ENCODE measurements around the gene GABBR2. TPM values are rescaled to one million over a fixed set of nuclear protein-coding genes. Genes with fewer than 3 reads are reported as not detected.

The GABBR2 gene
- total RNA-seq, 2 donors from 2014 or later, result 1.2 to 1.3 TPM

DNA sequence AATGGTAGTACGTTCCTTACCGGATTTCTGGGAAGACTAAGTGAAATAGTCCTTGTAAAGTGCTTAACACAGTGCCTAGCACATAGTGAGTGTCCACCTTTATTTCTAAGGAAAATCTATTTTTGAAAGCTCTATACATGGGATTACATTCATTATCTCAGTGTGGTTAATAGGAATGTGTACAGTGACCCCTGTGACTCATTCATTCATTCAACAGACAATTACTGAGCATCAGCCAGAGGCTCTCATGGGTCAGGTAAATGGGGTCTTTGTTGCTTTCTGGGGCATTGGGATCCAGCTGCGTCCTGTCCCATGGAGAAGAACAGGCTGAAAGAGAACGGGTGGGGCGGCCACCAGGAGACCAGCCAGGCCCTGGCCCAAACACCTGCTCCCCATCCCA, 227.1 kb downstream of the GABBR2 start:
- no peaks in the 10 kb centered on the region for H3K27me3 ChIP-seq (ENCODE audit: control insufficient read depth, insufficient read depth, low read length, poor library complexity, severe bottlenecking)
- TF ChIP-seq, protein P1, sequence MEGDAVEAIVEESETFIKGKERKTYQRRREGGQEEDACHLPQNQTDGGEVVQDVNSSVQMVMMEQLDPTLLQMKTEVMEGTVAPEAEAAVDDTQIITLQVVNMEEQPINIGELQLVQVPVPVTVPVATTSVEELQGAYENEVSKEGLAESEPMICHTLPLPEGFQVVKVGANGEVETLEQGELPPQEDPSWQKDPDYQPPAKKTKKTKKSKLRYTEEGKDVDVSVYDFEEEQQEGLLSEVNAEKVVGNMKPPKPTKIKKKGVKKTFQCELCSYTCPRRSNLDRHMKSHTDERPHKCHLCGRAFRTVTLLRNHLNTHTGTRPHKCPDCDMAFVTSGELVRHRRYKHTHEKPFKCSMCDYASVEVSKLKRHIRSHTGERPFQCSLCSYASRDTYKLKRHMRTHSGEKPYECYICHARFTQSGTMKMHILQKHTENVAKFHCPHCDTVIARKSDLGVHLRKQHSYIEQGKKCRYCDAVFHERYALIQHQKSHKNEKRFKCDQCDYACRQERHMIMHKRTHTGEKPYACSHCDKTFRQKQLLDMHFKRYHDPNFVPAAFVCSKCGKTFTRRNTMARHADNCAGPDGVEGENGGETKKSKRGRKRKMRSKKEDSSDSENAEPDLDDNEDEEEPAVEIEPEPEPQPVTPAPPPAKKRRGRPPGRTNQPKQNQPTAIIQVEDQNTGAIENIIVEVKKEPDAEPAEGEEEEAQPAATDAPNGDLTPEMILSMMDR (conservative IDR thresholded peaks at IDR 0.05), result no peak
- Mint-ChIP-seq H3K36me3 (ENCODE audit: low read depth) (no peaks in the 10 kb centered on the region), H3K27me3 (ENCODE audit: insufficient read depth) (no peaks in the 10 kb centered on the region), H3K9me3 (no peaks in the 10 kb centered on the region), H3K27ac (no peak overlapping the region), H3K4me1 (no peaks in the 10 kb centered on the region), H3K4me3 (no peak overlapping the region)
- no peak for DNase-seq
- no peaks in the 10 kb centered on the region for H3K4me1 ChIP-seq (ENCODE audit: control insufficient read depth, insufficient read depth, low read length)
- no peak overlapping the region for H3K9ac ChIP-seq (ENCODE audit: extremely low read depth, low read length, poor library complexity, severe bottlenecking)
- no peaks in the 10 kb centered on the region for H3K36me3 ChIP-seq (ENCODE audit: control insufficient read depth, insufficient read depth, low read length)
- WGBS, 2 experiments (ENCODE audit: insufficient coverage in 1 of 2, insufficient read length in 1 of 2), result 72 to 90% methylated on average over 2 to 5 of the region's 5 CpGs
- H3K4me3 ChIP-seq (ENCODE audit: low read length), result no peak overlapping the region
- no peaks in the 10 kb centered on the region for H3K9me3 ChIP-seq (ENCODE audit: control insufficient read depth, low read length)
- no peak overlapping the region for H3K27ac ChIP-seq (ENCODE audit: low read depth, low read length)

DNA sequence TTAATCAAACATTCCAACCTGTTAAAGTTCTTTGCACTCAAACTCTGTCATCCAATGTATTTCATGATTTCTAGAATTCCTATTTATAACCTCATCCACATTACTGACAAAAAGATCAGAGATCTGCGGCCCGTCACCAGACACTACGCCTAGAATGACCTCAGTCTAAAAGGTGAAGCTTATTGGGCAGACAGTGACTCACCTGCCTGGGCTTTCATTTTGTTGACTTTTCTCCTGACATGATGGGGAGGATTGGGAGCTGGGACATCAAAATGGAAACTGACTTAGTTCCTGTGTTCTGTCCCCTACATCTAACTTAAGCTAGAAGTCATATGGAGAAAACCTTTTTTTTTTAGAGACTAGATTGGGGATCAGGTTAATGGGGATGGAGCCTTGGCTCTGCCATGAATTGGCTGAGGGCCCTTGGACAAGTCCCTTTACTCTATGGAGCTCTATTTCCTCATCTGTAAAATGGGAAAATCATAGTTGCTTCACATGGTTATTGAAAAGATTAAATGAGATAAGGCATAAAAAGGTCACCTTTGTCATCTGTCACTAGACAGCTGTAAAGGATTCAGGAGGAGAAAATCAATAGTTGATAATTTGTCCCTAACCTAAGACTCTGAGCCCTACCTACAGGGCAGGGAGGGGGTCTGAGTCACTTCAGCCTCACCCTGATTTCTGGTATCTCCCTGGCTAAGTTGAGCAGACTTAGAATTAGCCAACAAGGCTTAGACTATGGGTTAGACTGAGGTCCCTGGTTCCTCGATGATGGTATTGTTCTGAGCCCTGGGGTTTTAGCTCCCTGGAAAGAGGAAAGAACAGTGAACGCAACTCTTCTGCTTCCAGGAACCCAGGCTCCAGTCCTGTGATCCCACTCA, 228.5 kb downstream of the GABBR2 start:
- H3K4me3 ChIP-seq (ENCODE audit: low read length), result no peak overlapping the region

DNA sequence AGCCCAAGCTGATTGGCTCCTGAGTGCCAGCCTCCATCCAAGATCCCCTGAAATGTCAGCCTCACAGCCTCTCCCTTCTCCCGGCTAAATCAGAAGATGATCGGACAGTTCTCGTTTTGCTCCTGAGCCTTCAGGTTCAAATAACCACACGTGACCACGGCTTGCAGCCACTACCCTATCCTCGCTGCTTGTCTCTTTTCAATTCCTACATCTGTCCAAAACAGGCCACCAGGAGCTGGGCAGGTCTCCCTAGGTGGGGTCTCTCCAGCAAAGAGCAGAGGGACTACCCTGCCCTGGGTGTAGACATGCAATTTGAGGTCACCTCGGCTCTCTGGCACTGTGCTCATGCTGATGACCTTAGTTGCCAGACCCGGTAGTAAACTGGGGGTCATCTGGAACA, 229.3 kb downstream of the GABBR2 start:
- H3K9me3 ChIP-seq (ENCODE audit: control insufficient read depth, low read length), result no peaks in the 10 kb centered on the region
- 89 to 91% methylated on average over 6 to 8 of the region's 8 CpGs for WGBS, 2 experiments (ENCODE audit: insufficient coverage in 1 of 2, insufficient read length in 1 of 2)
- no peak overlapping the region for H3K9ac ChIP-seq (ENCODE audit: extremely low read depth, low read length, poor library complexity, severe bottlenecking)
- no peak overlapping the region for H3K4me3 Mint-ChIP-seq
- TF ChIP-seq, protein P1 (conservative IDR thresholded peaks at IDR 0.05), result no peak
- DNase-seq, result no peak
- no peak overlapping the region for H3K27ac ChIP-seq (ENCODE audit: low read depth, low read length)
- H3K27ac Mint-ChIP-seq, result no peak overlapping the region
- no peaks in the 10 kb centered on the region for H3K36me3 Mint-ChIP-seq (ENCODE audit: low read depth)
- no peaks in the 10 kb centered on the region for H3K9me3 Mint-ChIP-seq
- H3K4me1 Mint-ChIP-seq, result no peaks in the 10 kb centered on the region
- no peaks in the 10 kb centered on the region for H3K27me3 ChIP-seq (ENCODE audit: control insufficient read depth, insufficient read depth, low read length, poor library complexity, severe bottlenecking)
- H3K27me3 Mint-ChIP-seq (ENCODE audit: insufficient read depth), result no peaks in the 10 kb centered on the region
- H3K36me3 ChIP-seq (ENCODE audit: control insufficient read depth, insufficient read depth, low read length), result no peaks in the 10 kb centered on the region
- no peak overlapping the region for H3K4me3 ChIP-seq (ENCODE audit: low read length)
- no peaks in the 10 kb centered on the region for H3K4me1 ChIP-seq (ENCODE audit: control insufficient read depth, insufficient read depth, low read length)

More for the DNA sequence above, 228.5 kb downstream of the GABBR2 start:
- no peak overlapping the region for H3K27ac Mint-ChIP-seq
- no peaks in the 10 kb centered on the region for H3K4me1 Mint-ChIP-seq
- H3K4me1 ChIP-seq (ENCODE audit: control insufficient read depth, insufficient read depth, low read length), result no peaks in the 10 kb centered on the region
- H3K36me3 Mint-ChIP-seq (ENCODE audit: low read depth), result no peaks in the 10 kb centered on the region
- no peak for DNase-seq
- TF ChIP-seq, protein P1 (conservative IDR thresholded peaks at IDR 0.05), result no peak
- H3K27me3 ChIP-seq (ENCODE audit: control insufficient read depth, insufficient read depth, low read length, poor library complexity, severe bottlenecking), result no peaks in the 10 kb centered on the region
- H3K4me3 Mint-ChIP-seq, result no peak overlapping the region
- WGBS, 2 experiments (ENCODE audit: insufficient coverage in 1 of 2, insufficient read length in 1 of 2), result 96 to 100% methylated on average over 1 to 5 of the region's 5 CpGs
- H3K9me3 Mint-ChIP-seq, result no peaks in the 10 kb centered on the region
- no peak overlapping the region for H3K27ac ChIP-seq (ENCODE audit: low read depth, low read length)
- no peaks in the 10 kb centered on the region for H3K9me3 ChIP-seq (ENCODE audit: control insufficient read depth, low read length)
- no peaks in the 10 kb centered on the region for H3K27me3 Mint-ChIP-seq (ENCODE audit: insufficient read depth)
- H3K36me3 ChIP-seq (ENCODE audit: control insufficient read depth, insufficient read depth, low read length), result no peaks in the 10 kb centered on the region
- H3K9ac ChIP-seq (ENCODE audit: extremely low read depth, low read length, poor library complexity, severe bottlenecking), result no peak overlapping the region
